RWPE2 (cell line): Measurements from ENCODE around the gene TRIM44.

Experiments
- ATAC-seq: fragments of 200-7000 bp; cut with Tn5 transposase; 3 replicates; pipeline ENCODE4 v1.9.1; 2021; ENCODE audit warnings: low read depth
- DNase-seq: peaks from one replicate; pipeline ENCODE4 v3.0.0-alpha.2; 2020; ENCODE audit warnings: low spot score
- H3K27ac ChIP-seq: fragments of 450-650 bp; 2 replicates; pipeline ENCODE4 v1.5.1; 2017; ENCODE audit warnings: mild to moderate bottlenecking; ENCODE audit not compliant: poor library complexity, severe bottlenecking
- H3K27me3 ChIP-seq: fragments of 250-450 bp; sonication (Bioruptor Pico); 2 replicates; pipeline ENCODE4 v1.5.1; 2021; ENCODE audit warnings: mild to moderate bottlenecking, moderate library complexity; ENCODE audit not compliant: insufficient read depth, poor library complexity, severe bottlenecking
- H3K36me3 ChIP-seq: fragments of 250-450 bp; sonication (Bioruptor Pico); 2 replicates; pipeline ENCODE4 v1.5.1; 2020; ENCODE audit warnings: low read depth, mild to moderate bottlenecking, moderate library complexity
- H3K4me1 ChIP-seq: fragments of 250-450 bp; sonication (Bioruptor Pico); 2 replicates; pipeline ENCODE4 v1.5.1; 2021; ENCODE audit warnings: mild to moderate bottlenecking, moderate library complexity; ENCODE audit not compliant: insufficient read depth, poor library complexity, severe bottlenecking
- H3K4me3 ChIP-seq: fragments of 250-450 bp; sonication (Bioruptor Pico); 2 replicates; pipeline ENCODE4 v1.5.1; 2021; ENCODE audit warnings: mild to moderate bottlenecking, moderate library complexity; ENCODE audit not compliant: severe bottlenecking
- H3K9me3 ChIP-seq: fragments of 250-450 bp; sonication (Bioruptor Pico); 2 replicates; pipeline ENCODE4 v1.5.1; 2021; ENCODE audit warnings: mild to moderate bottlenecking, moderate library complexity; ENCODE audit not compliant: severe bottlenecking
- TF ChIP-seq, protein P1 (sequence below): fragments of 450-650 bp; IDR thresholded peaks from one replicate; pipeline ENCODE4 v1.5.1; 2017; ENCODE audit warnings: mild to moderate bottlenecking, moderate library complexity; ENCODE audit not compliant: poor library complexity, severe bottlenecking

TRIM44 gene

DNA sequence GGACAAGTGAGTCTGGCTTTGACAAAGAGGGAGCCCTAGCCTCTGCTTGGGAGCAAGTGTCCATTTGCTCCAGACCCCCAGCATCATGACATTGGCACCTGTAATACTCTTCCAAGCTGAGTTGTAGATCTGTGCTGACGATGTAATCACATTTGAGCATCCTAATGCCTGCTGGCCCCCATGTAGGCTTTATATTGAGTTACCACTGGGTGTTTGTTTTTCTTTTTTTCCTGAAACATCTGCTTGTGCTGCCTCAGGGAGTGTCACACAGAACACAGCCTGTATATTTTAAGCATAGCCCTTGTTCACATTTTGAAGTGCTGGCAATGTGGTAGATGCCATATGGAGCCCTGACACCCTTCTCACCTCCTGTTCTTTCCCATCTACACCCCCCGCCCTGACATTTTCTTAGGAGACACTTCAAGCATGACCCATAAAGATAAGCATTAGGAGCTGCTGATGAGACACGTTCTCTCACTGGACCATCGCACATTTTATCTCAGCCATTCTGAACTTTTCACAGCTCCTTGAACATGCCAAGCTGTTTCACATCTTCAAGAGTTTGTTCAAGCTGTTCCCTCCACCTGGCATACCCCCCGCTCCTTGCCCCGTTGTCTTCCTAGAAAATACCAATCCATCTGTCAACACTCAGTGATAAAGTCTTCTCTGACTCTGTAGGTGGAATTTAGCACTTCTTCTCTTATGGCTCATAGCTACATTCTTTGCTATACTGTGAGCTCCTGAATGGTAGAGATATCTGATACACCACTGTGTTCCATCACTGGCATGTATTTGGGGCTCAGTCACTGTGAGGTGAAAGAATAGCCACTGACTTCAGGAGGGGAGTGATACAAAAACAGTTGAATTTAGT is 128.7 kb downstream of the TRIM44 start:
- ATAC-seq (no peak), DNase-seq (no peak)
- H3K4me3 ChIP-seq = no peak overlapping the region
- H3K27ac ChIP-seq = no peak overlapping the region
- H3K27me3 ChIP-seq = no peaks in the 10 kb centered on the region
- TF ChIP-seq, protein P1, sequence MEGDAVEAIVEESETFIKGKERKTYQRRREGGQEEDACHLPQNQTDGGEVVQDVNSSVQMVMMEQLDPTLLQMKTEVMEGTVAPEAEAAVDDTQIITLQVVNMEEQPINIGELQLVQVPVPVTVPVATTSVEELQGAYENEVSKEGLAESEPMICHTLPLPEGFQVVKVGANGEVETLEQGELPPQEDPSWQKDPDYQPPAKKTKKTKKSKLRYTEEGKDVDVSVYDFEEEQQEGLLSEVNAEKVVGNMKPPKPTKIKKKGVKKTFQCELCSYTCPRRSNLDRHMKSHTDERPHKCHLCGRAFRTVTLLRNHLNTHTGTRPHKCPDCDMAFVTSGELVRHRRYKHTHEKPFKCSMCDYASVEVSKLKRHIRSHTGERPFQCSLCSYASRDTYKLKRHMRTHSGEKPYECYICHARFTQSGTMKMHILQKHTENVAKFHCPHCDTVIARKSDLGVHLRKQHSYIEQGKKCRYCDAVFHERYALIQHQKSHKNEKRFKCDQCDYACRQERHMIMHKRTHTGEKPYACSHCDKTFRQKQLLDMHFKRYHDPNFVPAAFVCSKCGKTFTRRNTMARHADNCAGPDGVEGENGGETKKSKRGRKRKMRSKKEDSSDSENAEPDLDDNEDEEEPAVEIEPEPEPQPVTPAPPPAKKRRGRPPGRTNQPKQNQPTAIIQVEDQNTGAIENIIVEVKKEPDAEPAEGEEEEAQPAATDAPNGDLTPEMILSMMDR = no peak
- H3K36me3 ChIP-seq = no peaks in the 10 kb centered on the region
- peaks cover 27% of the 10 kb centered on the region for H3K4me1 ChIP-seq
- H3K9me3 ChIP-seq = no peaks in the 10 kb centered on the region

DNA sequence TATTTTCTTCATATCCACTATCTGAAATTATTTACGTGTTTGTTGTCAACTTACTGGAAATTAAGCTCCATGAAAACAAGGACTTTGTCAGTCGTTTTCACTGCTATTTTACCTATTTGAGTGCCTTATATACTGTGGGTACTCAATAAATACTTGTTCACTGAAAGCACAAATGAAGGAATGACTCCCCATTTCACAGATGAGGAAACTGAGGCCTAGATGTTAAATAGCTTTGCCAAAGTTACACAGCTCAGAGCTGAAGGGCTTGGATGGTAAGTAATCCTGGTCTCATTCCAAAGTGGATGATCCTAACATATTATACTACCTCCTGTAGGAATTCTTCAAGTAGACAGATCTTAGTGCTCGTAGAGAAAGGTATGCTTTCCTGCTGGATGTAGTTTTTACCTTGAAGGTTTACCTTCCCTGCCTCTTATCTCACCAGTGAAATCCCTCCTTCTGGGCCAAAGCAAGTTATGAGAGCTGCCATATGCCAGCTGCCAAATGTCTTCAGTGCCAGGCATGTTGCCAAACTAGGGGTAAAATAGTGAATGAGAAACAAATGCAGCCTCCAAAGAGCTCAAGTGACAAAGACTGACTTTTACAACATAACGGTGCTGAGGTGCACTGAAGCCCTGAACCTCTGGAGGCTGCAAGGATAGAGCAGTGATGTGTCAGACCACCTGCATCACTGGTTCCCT is 129.7 kb downstream of the TRIM44 start:
- no peak overlapping the region for H3K4me3 ChIP-seq
- H3K27ac ChIP-seq = no peak overlapping the region
- no peaks in the 10 kb centered on the region for H3K27me3 ChIP-seq
- H3K36me3 ChIP-seq = no peaks in the 10 kb centered on the region
- no peaks in the 10 kb centered on the region for H3K9me3 ChIP-seq
- TF ChIP-seq, protein P1 = no peak
- DNase-seq (no peak), ATAC-seq (no peak)
- peaks cover 35% of the 10 kb centered on the region for H3K4me1 ChIP-seq

DNA sequence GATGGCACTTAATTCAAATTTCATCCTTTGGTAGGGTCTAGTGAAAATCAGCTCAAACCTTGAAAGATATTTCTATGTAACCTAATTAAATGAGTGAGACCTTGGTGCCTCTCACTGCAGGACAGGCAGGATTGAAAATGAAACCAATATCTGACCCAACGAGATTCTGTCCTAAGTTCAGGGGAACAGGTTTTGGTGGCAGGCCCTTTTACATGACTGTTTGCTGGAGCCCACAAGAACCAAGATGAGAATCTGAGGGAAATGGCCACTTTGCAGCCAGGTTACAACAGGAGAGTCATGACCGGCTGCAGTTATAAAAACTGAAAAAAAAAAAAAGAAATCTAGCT is 130.2 kb downstream of the TRIM44 start:
- DNase-seq = no peak
- no peaks in the 10 kb centered on the region for H3K9me3 ChIP-seq
- no peaks in the 10 kb centered on the region for H3K27me3 ChIP-seq
- peaks cover 40% of the 10 kb centered on the region for H3K4me1 ChIP-seq
- no peak overlapping the region for H3K27ac ChIP-seq
- H3K36me3 ChIP-seq = no peaks in the 10 kb centered on the region
- ATAC-seq = no peak
- H3K4me3 ChIP-seq = no peak overlapping the region
- TF ChIP-seq, protein P1 = no peak

DNA sequence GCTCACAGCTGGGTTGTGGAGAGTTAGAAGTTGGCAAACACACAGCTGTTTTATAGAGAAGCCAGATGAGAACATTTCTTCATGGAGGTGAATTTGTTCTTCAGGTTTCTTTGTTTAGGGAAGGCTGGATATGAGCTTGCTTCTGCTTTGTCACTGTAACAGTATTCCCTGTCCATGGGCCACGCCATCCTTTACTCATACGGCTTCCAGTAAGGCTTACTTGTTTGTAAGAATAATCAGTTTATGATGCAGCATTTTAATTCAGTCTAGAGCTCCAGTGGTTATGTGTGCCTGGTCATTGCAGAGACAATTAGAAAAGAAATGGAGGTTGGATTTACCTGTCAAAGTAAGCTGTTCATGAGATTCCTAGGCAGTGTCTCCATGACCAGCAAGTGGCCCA is 131.8 kb downstream of the TRIM44 start:
- H3K4me1 ChIP-seq = peaks cover 55% of the 10 kb centered on the region
- no peaks in the 10 kb centered on the region for H3K36me3 ChIP-seq
- no peaks in the 10 kb centered on the region for H3K27me3 ChIP-seq
- H3K27ac ChIP-seq = peak overlapping the region; percentile 92
- no peak overlapping the region for H3K4me3 ChIP-seq
- no peaks in the 10 kb centered on the region for H3K9me3 ChIP-seq
- ATAC-seq (no peak), DNase-seq (no peak)
- TF ChIP-seq, protein P1 = no peak
